Measurements from ENCODE around the gene OR4D1.

OR4D1 gene

DNA sequence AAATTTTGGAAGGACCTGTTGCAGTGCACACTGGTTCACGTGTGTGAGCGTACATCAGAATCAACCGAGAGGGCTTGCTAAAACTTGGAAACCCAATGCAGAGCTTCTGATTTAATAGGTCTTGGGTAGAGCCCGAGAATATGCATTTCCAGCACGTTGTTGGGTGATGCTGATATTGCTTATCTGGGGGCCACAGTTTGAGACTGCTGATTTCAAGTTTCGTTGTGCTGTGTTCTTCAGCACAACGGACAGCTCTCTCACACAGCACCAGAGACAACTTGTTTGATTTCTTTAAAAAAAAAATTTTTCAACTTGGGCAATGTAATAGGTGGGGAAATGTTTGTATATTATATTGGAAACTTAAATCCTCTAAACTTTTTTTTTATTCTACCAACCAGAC, 28.0 kb downstream of the OR4D1 start:
- Histone ChIP-seq H3K9me3 (ENCODE audit: control insufficient read depth in 2 of 2, low read length in 2 of 2) (no peaks in the 10 kb centered on the region), H3K4me3 (ENCODE audit: low read length in 2 of 2) (no peak overlapping the region), H3K27me3 (ENCODE audit: control insufficient read depth in 1 of 2, insufficient read depth in 2 of 2, low read length in 2 of 2) (peaks cover 0 to 8% of the 10 kb centered on the region in 2 donors), H3K36me3 (ENCODE audit: control insufficient read depth in 2 of 2, insufficient read depth in 2 of 2, low read length in 2 of 2) (no peaks in the 10 kb centered on the region), H3K9ac (ENCODE audit: low read length in 2 of 2) (no peak overlapping the region), H3K4me1 (ENCODE audit: control insufficient read depth, insufficient read depth, low read length) (no peaks in the 10 kb centered on the region), H3K27ac (ENCODE audit: low read length) (no peak overlapping the region)

DNA sequence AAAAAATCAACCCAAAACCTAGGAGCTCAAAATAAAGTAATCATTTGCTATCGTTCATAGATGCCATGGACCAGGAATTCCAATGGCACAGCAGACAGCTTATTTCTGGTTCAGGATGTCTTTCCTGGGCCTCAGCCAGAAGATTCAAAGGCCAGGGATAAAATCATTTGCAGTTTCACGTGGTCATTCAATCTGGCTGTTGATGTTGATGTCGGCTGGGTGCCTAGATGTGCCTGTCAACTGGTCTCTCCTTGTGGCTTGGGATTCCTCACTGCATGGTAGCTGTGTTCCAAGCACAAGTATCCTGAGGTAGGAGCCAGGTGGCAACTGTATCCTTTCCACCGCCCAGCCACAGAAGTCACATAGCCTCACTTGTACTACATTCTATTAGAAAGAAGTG, 33.6 kb downstream of the OR4D1 start:
- Histone ChIP-seq H3K9me3 (ENCODE audit: control insufficient read depth in 2 of 2, low read length in 2 of 2) (no peaks in the 10 kb centered on the region), H3K9ac (ENCODE audit: low read length in 2 of 2) (no peak overlapping the region), H3K4me1 (ENCODE audit: control insufficient read depth, insufficient read depth, low read length) (no peaks in the 10 kb centered on the region), H3K27me3 (ENCODE audit: control insufficient read depth in 1 of 2, insufficient read depth in 2 of 2, low read length in 2 of 2) (peaks cover 0 to 9% of the 10 kb centered on the region in 2 donors), H3K36me3 (ENCODE audit: control insufficient read depth in 2 of 2, insufficient read depth in 2 of 2, low read length in 2 of 2) (no peaks in the 10 kb centered on the region), H3K4me3 (ENCODE audit: low read length in 2 of 2) (no peak overlapping the region), H3K27ac (ENCODE audit: low read length) (no peak overlapping the region)

DNA sequence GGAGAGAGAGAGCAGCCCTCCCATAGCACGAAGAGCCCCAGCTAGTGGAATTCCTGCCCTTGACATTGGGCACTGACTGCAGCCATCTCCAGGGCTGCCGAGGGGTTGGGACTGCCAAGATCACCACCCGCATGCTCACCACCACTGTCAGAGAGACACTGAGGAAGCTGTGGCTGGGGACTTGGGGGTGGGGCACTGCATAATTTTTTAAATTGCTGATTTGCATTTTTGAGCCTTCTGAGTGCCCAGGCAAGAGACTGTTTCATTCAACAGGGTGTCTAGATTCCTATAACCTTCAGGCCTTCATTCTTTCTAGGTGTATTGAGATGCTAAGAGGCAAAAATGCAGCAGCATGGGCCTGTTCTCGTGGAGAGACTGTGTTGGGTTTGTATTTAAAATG, 35.3 kb downstream of the OR4D1 start:
- Histone ChIP-seq H3K27ac (ENCODE audit: low read length) (no peak overlapping the region), H3K27me3 (ENCODE audit: control insufficient read depth in 1 of 2, insufficient read depth in 2 of 2, low read length in 2 of 2) (peaks cover 2 to 13% of the 10 kb centered on the region in 2 donors), H3K9ac (ENCODE audit: low read length in 2 of 2) (no peak overlapping the region), H3K4me3 (ENCODE audit: low read length in 2 of 2) (no peak overlapping the region), H3K36me3 (ENCODE audit: control insufficient read depth in 2 of 2, insufficient read depth in 2 of 2, low read length in 2 of 2) (no peaks in the 10 kb centered on the region), H3K9me3 (ENCODE audit: control insufficient read depth in 2 of 2, low read length in 2 of 2) (no peaks in the 10 kb centered on the region), H3K4me1 (ENCODE audit: control insufficient read depth, insufficient read depth, low read length) (no peaks in the 10 kb centered on the region)

- Histone ChIP-seq H3K27ac (ENCODE audit: low read length) (no peak overlapping the region), H3K9ac (ENCODE audit: low read length in 2 of 2) (no peak overlapping the region), H3K4me1 (ENCODE audit: control insufficient read depth, insufficient read depth, low read length) (no peaks in the 10 kb centered on the region), H3K36me3 (ENCODE audit: control insufficient read depth in 2 of 2, insufficient read depth in 2 of 2, low read length in 2 of 2) (no peaks in the 10 kb centered on the region), H3K9me3 (ENCODE audit: control insufficient read depth in 2 of 2, low read length in 2 of 2) (no peaks in the 10 kb centered on the region), H3K27me3 (ENCODE audit: control insufficient read depth in 1 of 2, insufficient read depth in 2 of 2, low read length in 2 of 2) (peaks cover 2 to 14% of the 10 kb centered on the region in 2 donors), H3K4me3 (ENCODE audit: low read length in 2 of 2) (no peak overlapping the region)
Observed at GRCh38 chr17:58184308-58184985, 36.3 kb downstream of the OR4D1 start.

DNA sequence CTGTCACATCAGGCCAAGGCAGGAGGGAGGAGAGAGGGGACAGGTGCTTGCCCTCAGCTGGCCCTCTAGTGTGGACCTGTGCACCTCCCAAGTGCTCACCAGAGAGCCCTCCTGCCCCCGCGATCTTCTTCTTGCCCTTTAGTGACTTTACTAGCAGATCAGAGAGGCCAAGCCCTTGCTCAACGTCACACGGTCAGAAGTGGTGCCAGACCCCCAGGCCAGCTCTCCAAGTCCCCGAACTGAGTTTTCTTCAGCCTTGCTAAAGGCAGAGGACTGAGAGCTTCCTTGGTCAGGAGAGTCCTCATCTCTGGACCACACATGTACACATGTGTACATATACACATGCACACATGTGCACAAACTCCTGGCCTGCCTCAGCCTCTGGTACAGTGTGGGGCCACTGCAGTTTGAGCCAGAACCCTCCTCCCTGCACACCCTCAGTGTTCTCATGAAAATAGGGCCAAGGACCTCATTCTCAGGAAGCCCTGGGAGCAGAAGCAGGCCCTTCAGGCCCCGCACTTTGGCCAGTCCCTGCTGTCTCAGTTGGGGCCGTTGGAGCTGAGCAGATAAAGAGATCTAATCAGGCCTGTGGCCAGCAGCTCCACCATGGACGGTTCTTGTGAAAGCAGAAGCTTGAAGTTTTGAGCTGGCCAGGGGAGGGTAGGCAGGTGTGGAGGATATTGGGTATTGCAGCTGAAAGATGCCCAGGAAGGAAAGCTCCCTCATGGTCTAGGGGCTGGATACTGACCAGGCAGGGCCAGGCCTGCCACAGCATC, 37.0 kb downstream of the OR4D1 start:
- no peak overlapping the region for H3K9ac ChIP-seq (ENCODE audit: low read length in 2 of 2)
- no peaks in the 10 kb centered on the region for H3K4me1 ChIP-seq (ENCODE audit: control insufficient read depth, insufficient read depth, low read length)
- no peak overlapping the region for H3K4me3 ChIP-seq (ENCODE audit: low read length in 2 of 2)
- H3K27ac ChIP-seq (ENCODE audit: low read length) = no peak overlapping the region
- no peaks in the 10 kb centered on the region for H3K36me3 ChIP-seq (ENCODE audit: control insufficient read depth in 2 of 2, insufficient read depth in 2 of 2, low read length in 2 of 2)
- H3K9me3 ChIP-seq (ENCODE audit: control insufficient read depth in 2 of 2, low read length in 2 of 2) = no peaks in the 10 kb centered on the region
- H3K27me3 ChIP-seq (ENCODE audit: control insufficient read depth in 1 of 2, insufficient read depth in 2 of 2, low read length in 2 of 2) = peaks cover 2 to 17% of the 10 kb centered on the region in 2 donors

GRCh38 chr17:58186591-58186990, 38.4 kb downstream of the OR4D1 start:
- peaks cover 10 to 19% of the 10 kb centered on the region in 2 donors for H3K27me3 ChIP-seq (ENCODE audit: control insufficient read depth in 1 of 2, insufficient read depth in 2 of 2, low read length in 2 of 2)
- no peaks in the 10 kb centered on the region for H3K4me1 ChIP-seq (ENCODE audit: control insufficient read depth, insufficient read depth, low read length)
- H3K9me3 ChIP-seq (ENCODE audit: control insufficient read depth in 2 of 2, low read length in 2 of 2) = no peaks in the 10 kb centered on the region
- H3K4me3 ChIP-seq (ENCODE audit: low read length in 2 of 2) = no peak overlapping the region
- no peak overlapping the region for H3K9ac ChIP-seq (ENCODE audit: low read length in 2 of 2)
- no peak overlapping the region for H3K27ac ChIP-seq (ENCODE audit: low read length)
- no peaks in the 10 kb centered on the region for H3K36me3 ChIP-seq (ENCODE audit: control insufficient read depth in 2 of 2, insufficient read depth in 2 of 2, low read length in 2 of 2)

- Histone ChIP-seq H3K27me3 (ENCODE audit: control insufficient read depth in 1 of 2, insufficient read depth in 2 of 2, low read length in 2 of 2) (peaks cover 11 to 22% of the 10 kb centered on the region in 2 donors), H3K9me3 (ENCODE audit: control insufficient read depth in 2 of 2, low read length in 2 of 2) (no peaks in the 10 kb centered on the region), H3K27ac (ENCODE audit: low read length) (no peak overlapping the region), H3K9ac (ENCODE audit: low read length in 2 of 2) (no peak overlapping the region), H3K4me3 (ENCODE audit: low read length in 2 of 2) (no peak overlapping the region), H3K4me1 (ENCODE audit: control insufficient read depth, insufficient read depth, low read length) (no peaks in the 10 kb centered on the region), H3K36me3 (ENCODE audit: control insufficient read depth in 2 of 2, insufficient read depth in 2 of 2, low read length in 2 of 2) (no peaks in the 10 kb centered on the region)
Observed at GRCh38 chr17:58187063-58187462, 38.9 kb downstream of the OR4D1 start.

- Histone ChIP-seq H3K4me3 (ENCODE audit: low read length in 2 of 2) (no peak overlapping the region), H3K36me3 (ENCODE audit: control insufficient read depth in 2 of 2, insufficient read depth in 2 of 2, low read length in 2 of 2) (no peaks in the 10 kb centered on the region), H3K27me3 (ENCODE audit: control insufficient read depth in 1 of 2, insufficient read depth in 2 of 2, low read length in 2 of 2) (peaks cover 11 to 24% of the 10 kb centered on the region in 2 donors), H3K4me1 (ENCODE audit: control insufficient read depth, insufficient read depth, low read length) (no peaks in the 10 kb centered on the region), H3K9ac (ENCODE audit: low read length in 2 of 2) (no peak overlapping the region), H3K27ac (ENCODE audit: low read length) (no peak overlapping the region), H3K9me3 (ENCODE audit: control insufficient read depth in 2 of 2, low read length in 2 of 2) (no peaks in the 10 kb centered on the region)
Observed at GRCh38 chr17:58187675-58188074, 39.5 kb downstream of the OR4D1 start.

GRCh38 chr17:58189436-58190146, 41.4 kb downstream of the OR4D1 start:
- H3K9me3 ChIP-seq (ENCODE audit: control insufficient read depth in 2 of 2, low read length in 2 of 2) = no peaks in the 10 kb centered on the region
- no peak overlapping the region for H3K9ac ChIP-seq (ENCODE audit: low read length in 2 of 2)
- no peaks in the 10 kb centered on the region for H3K4me1 ChIP-seq (ENCODE audit: control insufficient read depth, insufficient read depth, low read length)
- H3K4me3 ChIP-seq (ENCODE audit: low read length in 2 of 2) = peak overlapping the region in 1 of 2 donors; percentile 15
- no peaks in the 10 kb centered on the region for H3K36me3 ChIP-seq (ENCODE audit: control insufficient read depth in 2 of 2, insufficient read depth in 2 of 2, low read length in 2 of 2)
- H3K27ac ChIP-seq (ENCODE audit: low read length) = no peak overlapping the region
- H3K27me3 ChIP-seq (ENCODE audit: control insufficient read depth in 1 of 2, insufficient read depth in 2 of 2, low read length in 2 of 2) = peaks cover 15 to 32% of the 10 kb centered on the region in 2 donors

GRCh38 chr17:58191241-58191896, 43.2 kb downstream of the OR4D1 start:
- Histone ChIP-seq H3K36me3 (ENCODE audit: control insufficient read depth in 2 of 2, insufficient read depth in 2 of 2, low read length in 2 of 2) (no peaks in the 10 kb centered on the region), H3K9ac (ENCODE audit: low read length in 2 of 2) (no peak overlapping the region), H3K27me3 (ENCODE audit: control insufficient read depth in 1 of 2, insufficient read depth in 2 of 2, low read length in 2 of 2) (peaks cover 15 to 30% of the 10 kb centered on the region in 2 donors), H3K27ac (ENCODE audit: low read length) (no peak overlapping the region), H3K4me3 (ENCODE audit: low read length in 2 of 2) (no peak overlapping the region), H3K4me1 (ENCODE audit: control insufficient read depth, insufficient read depth, low read length) (no peaks in the 10 kb centered on the region), H3K9me3 (ENCODE audit: control insufficient read depth in 2 of 2, low read length in 2 of 2) (no peaks in the 10 kb centered on the region)

Measured in stomach smooth muscle (tissue), 2 donors.